ENCODE measurements around the gene MITF. TPM values are rescaled to one million over a fixed set of nuclear protein-coding genes. Genes with fewer than 3 reads are reported as not detected.

Gene MITF
- total RNA-seq, 2 experiments from 2014 or later, result not detected

- H3K36me3 ChIP-seq (ENCODE audit: insufficient read depth, low read length), result no peaks in the 10 kb centered on the region
- no TSS peak for BruUV-seq (replicated peaks)
- H3K4me2 ChIP-seq (ENCODE audit: low read length), result no peak overlapping the region
- no peak overlapping the region for H3K4me3 ChIP-seq (ENCODE audit: low read depth, low read length, poor library complexity, severe bottlenecking)
- no peaks in the 10 kb centered on the region for H3K9me2 ChIP-seq (ENCODE audit: insufficient read depth, low read length)
- DNase-seq (ENCODE audit: low spot score), result no peak
- POLR2A ChIA-PET, result interaction anchor here (0.6 kb wide), 1 partner anchor 112 kb away, joined by 3 read pairs; no protein-coding TSS in a partner anchor
- TF ChIP-seq CTCF (conservative IDR thresholded peaks at IDR 0.05; ENCODE audit: low read length) (no peak), EZH2phosphoT487 (IDR thresholded peaks at IDR 0.05; ENCODE audit: borderline replicate concordance, low read depth, low read length) (no peak)
- H3K4me1 ChIP-seq (ENCODE audit: insufficient read depth, low read length, poor library complexity, severe bottlenecking), result no peaks in the 10 kb centered on the region
- no peak overlapping the region for H3K27ac ChIP-seq (ENCODE audit: low read depth, low read length, poor library complexity, severe bottlenecking)
- CTCF ChIA-PET (ENCODE audit: unreplicated experiment), result no interaction called here
- H3K79me2 ChIP-seq (ENCODE audit: insufficient read depth, low read depth, low read length), result no peaks in the 10 kb centered on the region
- no peaks in the 10 kb centered on the region for H4K20me1 ChIP-seq (ENCODE audit: insufficient read depth, low read length)
- H3K9me3 ChIP-seq (ENCODE audit: low read length), result no peaks in the 10 kb centered on the region
- no peak overlapping the region for H2AFZ ChIP-seq (ENCODE audit: low read length)
- intact Hi-C loops (cut with micrococcal nuclease; ENCODE audit: unreplicated experiment), result no loop called here
Measured at GRCh38 chr3:69712933-69713332, 26.3 kb upstream of the MITF start.

DNA sequence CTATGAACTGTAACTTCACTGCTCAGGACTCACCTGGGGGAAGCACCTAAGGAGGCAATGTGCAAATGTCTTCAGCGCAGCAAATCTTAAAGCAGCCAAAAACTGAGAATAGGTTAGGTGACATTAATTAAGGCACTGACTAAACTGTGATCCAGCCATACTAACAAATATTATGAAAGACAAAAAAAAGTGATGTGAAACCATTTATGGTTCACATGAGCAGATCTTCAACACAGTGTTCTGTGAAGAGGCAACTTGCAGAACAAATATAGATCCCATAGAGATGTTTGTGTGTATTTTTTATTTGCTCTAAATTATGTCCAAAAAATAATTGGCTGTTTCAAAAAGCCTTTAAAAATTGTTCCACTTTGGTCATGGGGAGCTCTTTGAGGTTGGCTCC lies 24.1 kb upstream of the MITF start:
- ChIA-PET CTCF (ENCODE audit: unreplicated experiment) (no interaction called here), POLR2A (interaction anchor here (0.7 kb wide), 1 partner anchor 27 kb away, joined by 3 read pairs; no protein-coding TSS in a partner anchor)
- DNase-seq (ENCODE audit: low spot score), result no peak
- Histone ChIP-seq H3K79me2 (ENCODE audit: insufficient read depth, low read depth, low read length) (no peaks in the 10 kb centered on the region), H3K36me3 (ENCODE audit: insufficient read depth, low read length) (no peaks in the 10 kb centered on the region), H3K4me1 (ENCODE audit: insufficient read depth, low read length, poor library complexity, severe bottlenecking) (no peaks in the 10 kb centered on the region), H3K27ac (ENCODE audit: low read depth, low read length, poor library complexity, severe bottlenecking) (no peak overlapping the region), H3K9me2 (ENCODE audit: insufficient read depth, low read length) (no peaks in the 10 kb centered on the region), H3K4me3 (ENCODE audit: low read depth, low read length, poor library complexity, severe bottlenecking) (no peak overlapping the region), H3K4me2 (ENCODE audit: low read length) (no peak overlapping the region), H3K9me3 (ENCODE audit: low read length) (no peaks in the 10 kb centered on the region), H2AFZ (ENCODE audit: low read length) (no peak overlapping the region), H4K20me1 (ENCODE audit: insufficient read depth, low read length) (no peaks in the 10 kb centered on the region)
- BruUV-seq (replicated peaks), result no TSS peak
- TF ChIP-seq EZH2phosphoT487 (IDR thresholded peaks at IDR 0.05; ENCODE audit: borderline replicate concordance, low read depth, low read length), result no peak
- TF ChIP-seq CTCF (conservative IDR thresholded peaks at IDR 0.05; ENCODE audit: low read length), result no peak
- intact Hi-C loops (cut with micrococcal nuclease; ENCODE audit: unreplicated experiment), result no loop called here

DNA sequence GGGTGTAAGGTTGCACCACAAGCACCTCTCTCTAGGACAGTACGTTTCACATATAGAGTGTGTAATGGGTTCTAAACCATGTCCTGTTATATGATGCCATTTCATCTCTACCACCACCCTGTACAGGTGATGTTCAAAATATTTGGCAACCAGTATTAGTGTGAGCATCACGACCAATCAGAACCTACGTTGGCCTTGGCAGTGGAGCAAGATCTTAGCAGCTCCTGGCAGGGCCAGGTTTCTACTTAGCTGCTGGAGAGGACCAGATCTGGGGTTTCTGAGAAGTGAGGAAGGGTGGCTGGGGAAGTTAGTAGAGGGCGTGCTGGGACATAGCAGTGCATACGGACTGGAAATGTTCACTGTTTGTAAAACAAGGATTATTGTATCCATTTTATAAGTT lies 23.1 kb upstream of the MITF start:
- Histone ChIP-seq H3K27ac (ENCODE audit: low read depth, low read length, poor library complexity, severe bottlenecking) (no peak overlapping the region), H3K9me2 (ENCODE audit: insufficient read depth, low read length) (no peaks in the 10 kb centered on the region), H3K79me2 (ENCODE audit: insufficient read depth, low read depth, low read length) (no peaks in the 10 kb centered on the region), H3K36me3 (ENCODE audit: insufficient read depth, low read length) (no peaks in the 10 kb centered on the region), H4K20me1 (ENCODE audit: insufficient read depth, low read length) (no peaks in the 10 kb centered on the region), H3K4me2 (ENCODE audit: low read length) (no peak overlapping the region), H3K4me3 (ENCODE audit: low read depth, low read length, poor library complexity, severe bottlenecking) (no peak overlapping the region), H2AFZ (ENCODE audit: low read length) (no peak overlapping the region), H3K4me1 (ENCODE audit: insufficient read depth, low read length, poor library complexity, severe bottlenecking) (no peaks in the 10 kb centered on the region), H3K9me3 (ENCODE audit: low read length) (no peaks in the 10 kb centered on the region)
- intact Hi-C loops (cut with micrococcal nuclease; ENCODE audit: unreplicated experiment), result no loop called here
- POLR2A ChIA-PET, result interaction anchor here (0.5 kb wide), 1 partner anchor 37 kb away, joined by 4 read pairs; no protein-coding TSS in a partner anchor
- CTCF ChIA-PET (ENCODE audit: unreplicated experiment), result no interaction called here
- TF ChIP-seq EZH2phosphoT487 (IDR thresholded peaks at IDR 0.05; ENCODE audit: borderline replicate concordance, low read depth, low read length) (no peak), CTCF (conservative IDR thresholded peaks at IDR 0.05; ENCODE audit: low read length) (no peak)
- BruUV-seq (replicated peaks), result no TSS peak
- no peak for DNase-seq (ENCODE audit: low spot score)
